Tibial nerve (tissue), 4 donors: ENCODE results near the gene WDPCP.

Experiments
- EP300 ChIP-seq, 2 donors: sonication (generic); formaldehyde crosslinking; IDR thresholded peaks; one replicate each; pipeline ENCODE4 v1.6.1; 2017; ENCODE audit warnings: antibody characterized with exemption in 2 of 2, mild to moderate bottlenecking in 1 of 2
- TF ChIP-seq, protein P1 (sequence below), 5 experiments: fragments of 200-600 bp in 3 of 5; fragments of 450-650 bp in 2 of 5; sonication (generic) in 3 of 5; IDR thresholded peaks; one replicate each; pipeline ENCODE4 v1.5.1; 2016 to 2019; ENCODE audit warnings: antibody characterized with exemption in 5 of 5, mild to moderate bottlenecking in 3 of 5, moderate library complexity in 2 of 5

DNA sequence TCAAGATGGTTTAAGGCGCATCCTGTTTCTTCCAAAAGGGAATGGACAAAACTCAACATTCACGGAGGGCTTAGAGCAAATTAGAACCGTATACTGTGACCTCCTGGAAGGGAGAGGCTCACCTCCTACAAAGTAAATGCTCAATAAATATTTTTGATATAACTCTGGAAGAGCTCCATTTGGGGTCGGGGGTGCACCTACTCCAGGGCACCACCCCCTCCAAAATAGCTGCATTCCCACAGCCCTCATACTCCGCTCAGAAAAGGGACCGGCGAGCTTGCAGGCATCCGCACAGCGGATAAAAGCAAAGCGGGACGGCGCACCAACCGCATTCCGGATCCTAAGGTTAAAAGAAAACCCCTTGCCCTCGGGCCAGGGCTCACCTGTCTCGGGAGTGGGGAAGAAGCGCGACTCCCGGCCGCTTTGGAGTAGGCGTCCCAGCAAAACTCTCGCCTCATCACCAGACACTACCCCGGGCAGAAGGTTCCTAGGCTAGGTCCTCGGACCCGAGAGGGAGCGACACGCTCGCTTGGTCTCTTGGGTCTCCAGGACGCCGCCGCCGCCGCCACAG lies 378 bp downstream of the WDPCP start:
- TF ChIP-seq, protein P1, sequence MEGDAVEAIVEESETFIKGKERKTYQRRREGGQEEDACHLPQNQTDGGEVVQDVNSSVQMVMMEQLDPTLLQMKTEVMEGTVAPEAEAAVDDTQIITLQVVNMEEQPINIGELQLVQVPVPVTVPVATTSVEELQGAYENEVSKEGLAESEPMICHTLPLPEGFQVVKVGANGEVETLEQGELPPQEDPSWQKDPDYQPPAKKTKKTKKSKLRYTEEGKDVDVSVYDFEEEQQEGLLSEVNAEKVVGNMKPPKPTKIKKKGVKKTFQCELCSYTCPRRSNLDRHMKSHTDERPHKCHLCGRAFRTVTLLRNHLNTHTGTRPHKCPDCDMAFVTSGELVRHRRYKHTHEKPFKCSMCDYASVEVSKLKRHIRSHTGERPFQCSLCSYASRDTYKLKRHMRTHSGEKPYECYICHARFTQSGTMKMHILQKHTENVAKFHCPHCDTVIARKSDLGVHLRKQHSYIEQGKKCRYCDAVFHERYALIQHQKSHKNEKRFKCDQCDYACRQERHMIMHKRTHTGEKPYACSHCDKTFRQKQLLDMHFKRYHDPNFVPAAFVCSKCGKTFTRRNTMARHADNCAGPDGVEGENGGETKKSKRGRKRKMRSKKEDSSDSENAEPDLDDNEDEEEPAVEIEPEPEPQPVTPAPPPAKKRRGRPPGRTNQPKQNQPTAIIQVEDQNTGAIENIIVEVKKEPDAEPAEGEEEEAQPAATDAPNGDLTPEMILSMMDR (IDR thresholded peaks at IDR 0.05), result no peak
- no peak for TF ChIP-seq EP300 (IDR thresholded peaks at IDR 0.05)
